HG02938 (cell line): ENCODE measurements around the gene TAC4.
A peak's percentile ranks its signal among the peaks of the same experiment; 100 is the strongest.

ENCODE experiments used
- ATAC-seq: cut with Tn5 transposase; IDR thresholded peaks from one replicate; pipeline ENCODE4 v1.9.1; 2021; ENCODE audit warnings: mild to moderate bottlenecking, moderate library complexity; ENCODE audit not compliant: unreplicated experiment

The TAC4 gene

DNA sequence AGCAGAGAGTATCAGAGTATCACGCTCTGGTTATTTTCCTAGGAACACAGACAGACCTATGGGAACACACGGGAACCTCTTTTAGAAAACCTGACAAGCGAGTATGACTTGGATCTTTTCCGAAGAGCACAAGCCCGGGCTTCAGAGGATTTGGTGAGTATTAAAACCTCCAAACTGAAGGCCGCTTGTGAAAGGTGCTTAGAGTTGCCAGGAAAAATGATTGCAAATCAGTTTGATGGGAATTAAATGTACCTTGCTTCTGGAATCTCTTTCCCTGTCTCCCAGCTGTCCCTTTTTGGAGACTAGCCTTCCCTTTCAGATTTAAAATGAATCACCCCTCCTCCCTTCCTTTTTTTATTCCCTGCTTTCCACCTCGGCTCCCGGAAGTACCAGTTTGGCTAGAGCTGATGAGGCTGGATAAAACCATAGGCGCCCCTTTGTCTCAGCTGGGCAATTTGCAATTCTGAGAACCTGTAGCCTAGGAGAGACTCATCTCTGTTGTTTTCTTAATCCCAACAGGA is 32.0 kb downstream of the TAC4 start:
- no peak for ATAC-seq

DNA sequence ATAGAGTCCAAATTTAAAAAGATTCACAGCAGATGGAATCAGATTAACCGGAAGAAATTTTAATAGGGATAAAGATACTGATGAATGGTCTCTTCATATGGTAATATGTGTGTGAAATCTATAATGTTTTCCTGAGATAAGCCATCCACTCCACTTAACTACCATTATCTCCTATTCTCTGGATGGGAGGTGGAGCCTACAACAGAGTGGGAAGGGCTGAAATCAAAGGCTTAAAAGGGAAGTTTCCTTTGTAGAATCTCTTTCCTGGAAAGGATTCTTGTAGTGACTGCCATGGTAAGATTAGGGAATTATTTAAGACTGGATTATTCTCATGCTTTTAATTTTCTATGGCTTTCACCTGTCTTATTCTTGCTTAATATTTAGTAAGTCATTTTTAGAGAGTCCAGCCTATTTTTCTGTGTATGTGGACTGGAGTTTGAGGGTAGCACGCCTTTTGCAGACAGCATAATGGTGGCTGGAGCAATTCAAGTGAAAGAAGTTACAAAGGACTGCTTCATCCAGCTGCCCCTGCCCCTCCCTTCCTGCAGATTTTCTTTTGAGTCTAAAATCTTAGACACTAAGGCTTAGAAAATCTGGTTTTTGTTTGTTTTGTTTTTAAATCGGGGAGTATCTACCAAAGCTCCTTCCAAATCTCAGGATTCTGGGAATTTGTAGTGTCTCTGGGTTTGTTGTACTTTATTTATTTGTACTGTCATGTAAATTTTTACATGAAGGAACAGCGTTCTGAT is 32.9 kb downstream of the TAC4 start:
- ATAC-seq = no peak

DNA sequence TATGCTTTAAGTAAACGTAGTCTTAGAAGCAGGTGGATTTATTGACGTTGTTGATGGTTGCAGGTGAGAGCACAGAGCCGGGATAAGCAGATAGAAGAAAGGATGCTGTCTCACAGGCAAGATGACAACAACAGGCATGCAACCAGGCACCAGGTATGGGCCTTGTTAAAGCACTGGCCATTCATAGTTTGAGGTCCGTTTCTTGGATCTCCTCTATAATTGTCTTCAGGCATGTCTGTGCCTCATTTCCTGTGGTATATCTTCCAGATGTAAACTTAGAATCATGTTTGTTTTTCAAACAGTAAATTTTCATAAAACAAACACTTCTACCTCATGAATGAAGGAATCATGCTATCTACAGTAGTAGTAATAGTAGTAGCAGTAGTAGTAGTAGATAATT is 38.8 kb downstream of the TAC4 start:
- ATAC-seq = no peak

DNA sequence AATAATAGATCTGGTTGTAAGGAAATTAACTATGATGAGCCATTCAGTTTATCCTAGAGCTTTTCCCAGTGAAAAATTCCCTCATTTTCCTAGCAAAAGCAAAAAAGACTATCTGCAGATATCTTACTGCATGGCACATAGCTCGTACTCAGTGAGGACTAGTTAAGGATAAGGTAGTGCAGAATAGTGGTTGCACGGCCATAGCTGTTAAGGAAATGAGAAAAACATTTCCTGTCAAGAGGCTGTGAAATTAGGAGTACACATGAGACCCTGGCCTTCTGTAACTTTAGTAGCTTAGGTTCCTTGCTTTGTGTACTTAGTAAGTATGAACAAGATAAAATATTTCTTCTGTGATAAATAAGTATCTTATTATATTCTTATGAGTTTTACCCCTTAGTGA is 49.1 kb downstream of the TAC4 start:
- no peak for ATAC-seq

DNA sequence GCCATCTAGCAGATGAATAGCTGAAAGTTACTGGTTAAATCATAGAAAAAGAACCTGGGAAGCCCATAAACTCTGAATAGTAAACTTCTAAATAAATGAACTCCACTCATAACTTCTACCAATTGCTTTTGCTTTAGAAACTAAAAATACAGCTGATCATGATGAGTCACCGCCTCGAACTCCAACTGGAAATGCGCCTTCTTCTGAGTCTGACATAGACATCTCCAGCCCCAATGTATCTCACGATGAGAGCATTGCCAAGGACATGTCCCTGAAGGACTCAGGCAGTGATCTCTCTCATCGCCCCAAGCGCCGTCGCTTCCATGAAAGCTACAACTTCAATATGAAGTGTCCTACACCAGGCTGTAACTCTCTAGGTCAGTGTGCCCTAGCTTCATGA is 49.7 kb downstream of the TAC4 start:
- ATAC-seq = no peak

DNA sequence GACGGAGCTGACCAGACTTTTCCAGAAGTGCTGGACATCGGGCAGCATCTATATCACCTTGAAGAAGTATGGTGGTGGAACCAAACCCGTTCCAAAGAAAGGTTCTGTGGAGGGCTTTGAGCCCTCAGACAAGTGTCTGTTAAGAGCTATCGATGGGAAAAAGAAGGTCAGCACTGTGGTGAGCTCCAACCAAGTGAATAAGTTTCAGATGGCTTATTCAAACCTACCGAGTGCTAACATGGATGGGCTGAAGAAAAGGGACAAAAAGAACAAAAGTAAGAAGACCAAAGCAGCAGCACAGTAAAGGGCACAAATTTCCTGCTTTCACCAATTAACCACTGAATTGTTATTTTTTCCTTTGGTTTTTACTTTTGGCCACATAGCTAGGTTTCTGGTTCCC is 52.5 kb downstream of the TAC4 start:
- ATAC-seq = no peak

DNA sequence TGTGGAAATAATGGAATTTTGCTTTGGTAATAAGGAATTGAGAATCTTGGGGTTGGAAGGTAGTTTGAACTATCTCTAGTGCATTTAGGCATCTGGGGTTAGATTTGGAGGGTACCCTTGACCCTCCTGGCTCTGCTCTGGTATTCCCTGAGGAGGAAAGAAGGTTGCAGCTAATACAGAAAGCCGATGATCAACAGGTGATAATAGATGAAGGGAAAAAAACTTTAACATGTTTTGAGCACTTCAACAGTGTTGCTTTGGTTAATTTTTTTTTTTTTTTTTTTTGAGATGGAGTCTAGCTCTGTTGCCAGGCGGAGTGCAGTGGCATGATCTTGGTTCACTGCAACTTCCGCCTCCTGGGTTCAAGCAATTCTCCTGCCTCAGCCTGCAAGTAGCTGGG is 54.6 kb downstream of the TAC4 start:
- no peak for ATAC-seq

DNA sequence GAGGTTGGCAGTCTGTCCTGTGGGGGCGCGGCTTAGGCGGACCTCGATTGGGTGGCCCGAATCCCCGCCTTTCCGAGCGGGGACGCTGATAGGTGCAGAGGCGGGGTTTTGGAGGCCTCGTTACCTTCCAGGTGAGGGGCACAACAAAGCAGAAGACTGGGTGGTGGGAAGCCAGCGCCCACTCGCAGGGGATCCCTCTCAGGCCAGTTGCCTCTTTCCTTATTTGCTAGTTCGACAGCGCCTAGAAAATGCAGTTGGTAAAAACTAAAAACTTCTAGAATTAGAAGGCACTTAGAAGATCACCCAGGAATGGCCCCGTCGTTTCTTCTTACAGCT is 58.7 kb downstream of the TAC4 start:
- ATAC-seq = no peak

DNA sequence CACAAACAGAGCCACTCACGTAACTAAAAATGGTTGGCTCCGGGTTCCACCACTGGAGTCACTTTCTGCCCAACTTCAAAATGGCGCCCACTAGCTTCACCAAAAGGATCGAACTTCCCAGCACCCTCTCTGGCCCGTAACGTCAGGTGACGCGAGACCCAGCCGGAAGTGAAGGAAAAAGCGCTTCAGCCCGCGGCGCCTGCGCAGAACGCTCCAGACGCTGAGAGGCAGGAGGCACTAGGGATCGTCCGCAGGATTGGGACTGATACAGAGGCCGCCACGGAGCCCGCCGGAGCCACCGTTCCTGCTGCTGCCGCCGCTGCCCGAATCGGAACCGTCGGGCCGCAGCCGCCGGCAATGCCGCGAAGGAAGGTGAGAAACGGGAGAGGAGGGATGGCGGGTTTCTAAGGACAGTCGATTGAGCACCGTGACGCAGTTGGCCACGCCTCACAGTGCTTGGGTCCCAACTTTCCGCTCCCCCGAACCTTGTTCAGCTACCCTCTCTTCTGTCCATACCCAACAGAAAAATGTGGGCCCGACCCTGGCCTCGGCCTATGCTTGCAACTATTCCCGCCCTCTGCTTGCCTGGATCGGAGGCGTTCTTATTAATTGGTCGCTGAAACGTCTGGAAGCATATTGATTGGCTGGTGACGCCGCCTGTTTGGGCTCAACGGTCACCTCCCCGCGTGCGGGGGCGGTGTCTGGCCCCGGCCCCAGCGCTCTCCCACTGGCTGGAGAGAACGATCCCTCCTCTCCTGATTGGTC is 59.2 kb downstream of the TAC4 start, which contains the start of gene KAT7:
Gene KAT7, plus strand, starts transcription at position 204 of the 765 bp plus-strand sequence. Its CDS starts 154 bp downstream, at position 358.
- peak; percentile 87 for ATAC-seq
